Measurements from ENCODE around the gene TAS2R19.

Gene TAS2R19

GRCh38 chr12:10994307-10994706, 28.1 kb downstream of the TAS2R19 start:
- no peak for DNase-seq (ENCODE audit: low read depth, low spot score)

GRCh38 chr12:10989107-10989506, 33.3 kb downstream of the TAS2R19 start:
- no peak for DNase-seq (ENCODE audit: low read depth, low spot score)

GRCh38 chr12:10986812-10987211, 35.6 kb downstream of the TAS2R19 start, which contains the start of gene TAS2R50:
TSS of gene TAS2R50 (minus strand) at chr12:10986912. CDS start at chr12:10986860, 52 bp downstream.
- no peak for DNase-seq (ENCODE audit: low read depth, low spot score)

- no peak for DNase-seq (ENCODE audit: low read depth, low spot score)
Observed at GRCh38 chr12:10982244-10982643, 40.2 kb downstream of the TAS2R19 start.

GRCh38 chr12:10974965-10975364, 47.5 kb downstream of the TAS2R19 start:
- no peak for DNase-seq (ENCODE audit: low read depth, low spot score)
